HepG2 (cell line): ENCODE measurements around the gene TRPV2. TPM values are rescaled to one million over a fixed set of nuclear protein-coding genes. Genes with fewer than 3 reads are reported as not detected.

Experiments used
- FOSL2 ChIP-seq: sonication (generic); formaldehyde crosslinking; IDR thresholded peaks from 2 replicates; pipeline ENCODE4 v1.4.0; 2020; ENCODE audit warnings: missing genetic modification reagents
- MIER3 ChIP-seq: IDR thresholded peaks from 2 replicates; pipeline ENCODE4 v1.6.1; 2016; ENCODE audit warnings: missing compliant biosample characterization, borderline replicate concordance
- PRDM10 ChIP-seq: sonication (generic); formaldehyde crosslinking; IDR thresholded peaks from 2 replicates; pipeline ENCODE4 v1.4.0; 2020; ENCODE audit warnings: low read depth, missing genetic modification reagents
- SMAD3 ChIP-seq: sonication (generic); formaldehyde crosslinking; IDR thresholded peaks from 2 replicates; pipeline ENCODE4 v1.4.0; 2020; ENCODE audit warnings: missing genetic modification reagents
- ZHX2 ChIP-seq, 2 experiments: sonication (generic) in 1 of 2; formaldehyde crosslinking in 1 of 2; IDR thresholded peaks; 2 replicates each; pipeline versions ENCODE4 v1.6.1 to v1.9.0; 2014 to 2022; ENCODE audit warnings: antibody characterized with exemption in 1 of 2, borderline replicate concordance in 1 of 2, inconsistent platforms in 1 of 2, low read depth in 1 of 2, missing genetic modification reagents in 1 of 2
- polyA plus RNA-seq, 8 experiments: library from polyadenylated mRNA; depleted of rRNA in 3 of 8; stranded (reverse) in 7 of 8; unstranded in 1 of 8; fragments of >200 nt; fragmentation: Illumina TruSeq in 4 of 8; extraction: Trizol in 4 of 8; gene quantifications; 2 replicates each; pipeline versions ENCODE4 v1.2.1 to v1.2.3, GENCODE V29; 2011 to 2016; ENCODE audit warnings: low read depth in 4 of 8, missing spikeins in 1 of 8, mixed read lengths in 1 of 8; ENCODE audit not compliant: insufficient read depth in 1 of 8
- total RNA-seq, 5 experiments: library from RNA; depleted of rRNA; stranded (reverse); fragments of >200 nt; fragmentation: Illumina TruSeq; extraction: Trizol; gene quantifications; 2 replicates each; pipeline ENCODE4 v1.2.3, GENCODE V29; 2016; ENCODE audit warnings: low read depth in 1 of 5
- TF ChIP-seq, protein P1 (sequence below): IDR thresholded peaks from 2 replicates; pipeline ENCODE4 v1.6.1; 2016; ENCODE audit warnings: mild to moderate bottlenecking
- TF ChIP-seq, protein P2 (sequence below): sonication (generic); formaldehyde crosslinking; IDR thresholded peaks from 2 replicates; pipeline ENCODE4 v1.5.0; 2020; ENCODE audit warnings: mild to moderate bottlenecking, missing genetic modification reagents, borderline replicate concordance
- TF ChIP-seq, protein P3 (sequence below): sonication (generic); formaldehyde crosslinking; conservative IDR thresholded peaks from 2 replicates; pipeline ENCODE4 v1.5.0; 2020; ENCODE audit warnings: missing genetic modification reagents

The TRPV2 gene
- total and polyA plus RNA-seq, 2 of the 13 experiments (the other 11 are each of a cell fraction or from before 2014, with no cell fraction given): 13.6 to 21.3 TPM

- TF ChIP-seq, protein P1, sequence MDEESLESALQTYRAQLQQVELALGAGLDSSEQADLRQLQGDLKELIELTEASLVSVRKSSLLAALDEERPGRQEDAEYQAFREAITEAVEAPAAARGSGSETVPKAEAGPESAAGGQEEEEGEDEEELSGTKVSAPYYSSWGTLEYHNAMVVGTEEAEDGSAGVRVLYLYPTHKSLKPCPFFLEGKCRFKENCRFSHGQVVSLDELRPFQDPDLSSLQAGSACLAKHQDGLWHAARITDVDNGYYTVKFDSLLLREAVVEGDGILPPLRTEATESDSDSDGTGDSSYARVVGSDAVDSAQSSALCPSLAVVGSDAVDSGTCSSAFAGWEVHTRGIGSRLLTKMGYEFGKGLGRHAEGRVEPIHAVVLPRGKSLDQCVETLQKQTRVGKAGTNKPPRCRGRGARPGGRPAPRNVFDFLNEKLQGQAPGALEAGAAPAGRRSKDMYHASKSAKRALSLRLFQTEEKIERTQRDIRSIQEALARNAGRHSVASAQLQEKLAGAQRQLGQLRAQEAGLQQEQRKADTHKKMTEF: 0 out of 2 replicates have a peak, but pooled peaks have one; percentile 17
- TF ChIP-seq ZHX2 (IDR thresholded peaks at IDR 0.05; ENCODE audit: low read depth): peak; percentile 34; the same call in 1 of the 2 replicates
- no peak for TF ChIP-seq ZHX2 (CRISPR knock-in tag; IDR thresholded peaks at IDR 0.05; ENCODE audit: borderline replicate concordance)
- TF ChIP-seq, protein P2, sequence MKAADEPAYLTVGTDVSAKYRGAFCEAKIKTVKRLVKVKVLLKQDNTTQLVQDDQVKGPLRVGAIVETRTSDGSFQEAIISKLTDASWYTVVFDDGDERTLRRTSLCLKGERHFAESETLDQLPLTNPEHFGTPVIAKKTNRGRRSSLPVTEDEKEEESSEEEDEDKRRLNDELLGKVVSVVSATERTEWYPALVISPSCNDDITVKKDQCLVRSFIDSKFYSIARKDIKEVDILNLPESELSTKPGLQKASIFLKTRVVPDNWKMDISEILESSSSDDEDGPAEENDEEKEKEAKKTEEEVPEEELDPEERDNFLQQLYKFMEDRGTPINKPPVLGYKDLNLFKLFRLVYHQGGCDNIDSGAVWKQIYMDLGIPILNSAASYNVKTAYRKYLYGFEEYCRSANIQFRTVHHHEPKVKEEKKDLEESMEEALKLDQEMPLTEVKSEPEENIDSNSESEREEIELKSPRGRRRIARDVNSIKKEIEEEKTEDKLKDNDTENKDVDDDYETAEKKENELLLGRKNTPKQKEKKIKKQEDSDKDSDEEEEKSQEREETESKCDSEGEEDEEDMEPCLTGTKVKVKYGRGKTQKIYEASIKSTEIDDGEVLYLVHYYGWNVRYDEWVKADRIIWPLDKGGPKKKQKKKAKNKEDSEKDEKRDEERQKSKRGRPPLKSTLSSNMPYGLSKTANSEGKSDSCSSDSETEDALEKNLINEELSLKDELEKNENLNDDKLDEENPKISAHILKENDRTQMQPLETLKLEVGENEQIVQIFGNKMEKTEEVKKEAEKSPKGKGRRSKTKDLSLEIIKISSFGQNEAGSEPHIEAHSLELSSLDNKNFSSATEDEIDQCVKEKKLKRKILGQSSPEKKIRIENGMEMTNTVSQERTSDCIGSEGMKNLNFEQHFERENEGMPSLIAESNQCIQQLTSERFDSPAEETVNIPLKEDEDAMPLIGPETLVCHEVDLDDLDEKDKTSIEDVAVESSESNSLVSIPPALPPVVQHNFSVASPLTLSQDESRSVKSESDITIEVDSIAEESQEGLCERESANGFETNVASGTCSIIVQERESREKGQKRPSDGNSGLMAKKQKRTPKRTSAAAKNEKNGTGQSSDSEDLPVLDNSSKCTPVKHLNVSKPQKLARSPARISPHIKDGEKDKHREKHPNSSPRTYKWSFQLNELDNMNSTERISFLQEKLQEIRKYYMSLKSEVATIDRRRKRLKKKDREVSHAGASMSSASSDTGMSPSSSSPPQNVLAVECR (CRISPR knock-in tag): peak; percentile 49; the same call in 1 of the 2 replicates
- TF ChIP-seq PRDM10 (CRISPR knock-in tag): peak; percentile 33; the same call in 1 of the 2 replicates
- TF ChIP-seq MIER3 (CRISPR knock-in tag): no peak
- TF ChIP-seq SMAD3: no peak
- TF ChIP-seq, protein P3, sequence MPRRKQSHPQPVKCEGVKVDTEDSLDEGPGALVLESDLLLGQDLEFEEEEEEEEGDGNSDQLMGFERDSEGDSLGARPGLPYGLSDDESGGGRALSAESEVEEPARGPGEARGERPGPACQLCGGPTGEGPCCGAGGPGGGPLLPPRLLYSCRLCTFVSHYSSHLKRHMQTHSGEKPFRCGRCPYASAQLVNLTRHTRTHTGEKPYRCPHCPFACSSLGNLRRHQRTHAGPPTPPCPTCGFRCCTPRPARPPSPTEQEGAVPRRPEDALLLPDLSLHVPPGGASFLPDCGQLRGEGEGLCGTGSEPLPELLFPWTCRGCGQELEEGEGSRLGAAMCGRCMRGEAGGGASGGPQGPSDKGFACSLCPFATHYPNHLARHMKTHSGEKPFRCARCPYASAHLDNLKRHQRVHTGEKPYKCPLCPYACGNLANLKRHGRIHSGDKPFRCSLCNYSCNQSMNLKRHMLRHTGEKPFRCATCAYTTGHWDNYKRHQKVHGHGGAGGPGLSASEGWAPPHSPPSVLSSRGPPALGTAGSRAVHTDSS: no peak
- peak; percentile 73 for TF ChIP-seq FOSL2 (CRISPR knock-in tag)
Observed at GRCh38 chr17:16398270-16399267, 16.8 kb upstream of the TRPV2 start (continued).
